ENCODE data around the gene RHPN2. TPM values are rescaled to one million over a fixed set of nuclear protein-coding genes. Genes with fewer than 3 reads are reported as not detected.
"Not testable (repeated sequence)": the region's sequence is repeated elsewhere in the genome, so short reads cannot be mapped to it uniquely, and the experiment has no call there.

Gene RHPN2
- total and polyA plus RNA-seq, 4 donors: 4.0 to 17.5 (median 11.5) TPM

DNA sequence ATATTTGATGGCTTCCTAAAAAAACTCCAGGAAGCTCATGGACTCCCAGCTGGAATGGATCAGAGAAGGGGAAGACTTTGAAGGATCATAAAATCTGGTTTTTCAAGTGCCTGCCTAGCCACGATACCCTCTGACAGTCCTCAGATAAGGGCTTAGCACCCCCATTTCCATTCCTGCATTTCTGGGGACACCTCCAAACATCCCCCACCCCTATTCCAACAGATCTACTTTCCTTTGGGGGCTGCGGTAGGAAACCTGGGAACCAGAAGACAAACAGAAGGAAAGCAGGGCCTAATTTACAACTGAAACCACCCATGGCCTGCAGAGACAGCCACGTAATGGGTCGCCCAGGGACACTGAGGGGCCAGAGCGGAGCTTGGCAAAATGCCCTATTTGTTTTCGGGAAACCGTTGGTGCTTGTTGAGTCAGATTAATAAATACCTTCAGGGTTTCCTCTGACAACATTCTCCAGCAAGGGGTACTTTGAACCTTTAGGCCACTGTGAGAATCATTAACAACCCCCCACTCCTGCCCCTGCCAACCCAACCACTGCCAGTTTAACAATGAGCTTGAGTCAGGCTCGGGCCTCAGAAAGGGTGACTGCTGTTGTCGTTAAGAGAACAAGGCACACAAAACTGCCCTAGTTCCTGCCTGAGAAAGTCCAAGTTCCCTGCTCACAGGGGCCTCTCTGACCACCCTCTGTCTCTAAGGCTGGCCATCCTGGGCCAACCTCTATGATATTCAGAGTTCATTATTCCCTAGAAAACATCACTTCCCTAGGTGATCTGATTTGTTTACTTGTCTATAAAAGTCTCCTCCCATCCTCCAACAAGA lies 23.5 kb downstream of the RHPN2 start:
- H3K4me3 ChIP-seq: no peak overlapping the region
- TF ChIP-seq CTCF (IDR thresholded peaks at IDR 0.05; ENCODE audit: control extremely low read depth, extremely low read depth): no peak
- H3K9me3 ChIP-seq (ENCODE audit: control insufficient read depth in 4 of 4, insufficient read depth in 3 of 4, low read length in 3 of 4): no peaks in the 10 kb centered on the region
- no peak overlapping the region for H3K27ac ChIP-seq (ENCODE audit: low read depth in 1 of 2, low read length in 1 of 2)
- H3K4me1 ChIP-seq (ENCODE audit: control insufficient read depth in 5 of 5, insufficient read depth in 5 of 5, low read length in 5 of 5): peaks cover 0 to 8% (median 0%) of the 10 kb centered on the region in 5 donors
- ATAC-seq (ENCODE audit: insufficient read depth, low FRiP score) (no peak), DNase-seq (peak; percentile 46 to 69 (median 55))
- 56 to 64% methylated on average over 9 of the region's 9 CpGs for WGBS, 2 donors
- no peaks in the 10 kb centered on the region for H3K27me3 ChIP-seq (ENCODE audit: control insufficient read depth in 3 of 3, insufficient read depth in 3 of 3, low read length in 2 of 3)
- no peaks in the 10 kb centered on the region for H3K36me3 ChIP-seq (ENCODE audit: control insufficient read depth in 4 of 4, insufficient read depth in 4 of 4, low read length in 4 of 4)
- H3K9ac ChIP-seq (ENCODE audit: insufficient read depth in 1 of 2, low read length in 2 of 2): peak overlapping the region in 1 of 2 donors; percentile 9

DNA sequence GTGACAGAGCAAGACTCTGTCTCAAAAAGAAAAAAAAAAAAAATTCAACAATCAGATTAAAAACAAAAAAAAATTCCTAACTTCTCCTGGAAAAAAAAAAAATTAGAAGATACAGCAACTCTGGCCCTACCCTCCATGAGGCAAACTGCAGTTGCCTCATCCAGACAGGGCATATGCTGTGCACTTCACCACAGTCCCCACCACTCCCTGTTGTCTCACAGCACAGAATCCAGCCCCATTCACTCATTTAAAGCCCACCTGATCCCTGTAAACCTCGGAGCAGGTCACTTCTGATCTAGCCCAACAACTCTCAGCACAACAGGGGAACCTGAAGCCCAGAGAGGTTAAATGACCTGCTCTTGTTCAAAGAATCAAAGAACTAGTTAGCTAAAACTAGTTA lies 24.9 kb downstream of the RHPN2 start:
- WGBS, 2 donors: 95 to 96% methylated on average over 1 of the region's 1 CpG
- H3K27ac ChIP-seq (ENCODE audit: low read depth in 1 of 2, low read length in 1 of 2): no peak overlapping the region

DNA sequence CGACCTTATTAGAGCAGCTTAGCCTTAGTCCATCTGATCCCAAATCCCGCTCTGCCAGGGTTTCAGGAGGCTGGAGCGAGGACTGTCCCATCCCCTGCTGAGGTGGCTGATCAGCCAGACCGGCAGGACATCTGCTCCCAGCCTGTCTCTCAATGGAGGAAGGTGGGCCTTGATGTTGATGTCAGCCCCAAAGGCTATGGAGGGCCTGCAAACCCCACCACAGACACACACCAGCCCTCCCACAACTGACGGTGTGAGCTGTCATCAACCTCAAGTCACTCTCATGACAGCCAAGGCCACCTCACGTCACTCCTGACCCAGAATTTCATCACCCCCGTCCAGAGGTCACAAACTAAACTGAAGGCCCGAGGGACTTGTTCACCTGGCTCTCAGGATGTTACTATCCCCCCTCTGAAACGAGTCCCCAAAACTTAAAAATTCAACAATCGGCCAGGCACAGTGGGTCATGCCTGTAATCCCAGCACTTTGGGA lies 25.5 kb downstream of the RHPN2 start:
- H3K27ac ChIP-seq (ENCODE audit: low read depth in 1 of 2, low read length in 1 of 2): no peak overlapping the region
- H3K9me3 ChIP-seq (ENCODE audit: control insufficient read depth in 4 of 4, insufficient read depth in 3 of 4, low read length in 3 of 4): no peaks in the 10 kb centered on the region
- 87 to 89% methylated on average over 10 of the region's 10 CpGs for WGBS, 2 donors
- no peak for TF ChIP-seq CTCF (IDR thresholded peaks at IDR 0.05; ENCODE audit: control extremely low read depth, extremely low read depth)
- ATAC-seq (ENCODE audit: insufficient read depth, low FRiP score): no peak
- H3K9ac ChIP-seq (ENCODE audit: insufficient read depth in 1 of 2, low read length in 2 of 2): no peak overlapping the region
- H3K36me3 ChIP-seq (ENCODE audit: control insufficient read depth in 4 of 4, insufficient read depth in 4 of 4, low read length in 4 of 4): no peaks in the 10 kb centered on the region
- H3K4me3 ChIP-seq: no peak overlapping the region
- DNase-seq: no peak
- H3K4me1 ChIP-seq (ENCODE audit: control insufficient read depth in 5 of 5, insufficient read depth in 5 of 5, low read length in 5 of 5): peaks cover 0 to 8% (median 0%) of the 10 kb centered on the region in 5 donors
- no peaks in the 10 kb centered on the region for H3K27me3 ChIP-seq (ENCODE audit: control insufficient read depth in 3 of 3, insufficient read depth in 3 of 3, low read length in 2 of 3)

More for the DNA sequence above, 24.9 kb downstream of the RHPN2 start:
- Histone ChIP-seq H3K4me1 (ENCODE audit: control insufficient read depth in 5 of 5, insufficient read depth in 5 of 5, low read length in 5 of 5) (peaks cover 0 to 8% (median 0%) of the 10 kb centered on the region in 5 donors), H3K4me3 (no peak overlapping the region), H3K27me3 (ENCODE audit: control insufficient read depth in 3 of 3, insufficient read depth in 3 of 3, low read length in 2 of 3) (no peaks in the 10 kb centered on the region), H3K9me3 (ENCODE audit: control insufficient read depth in 4 of 4, insufficient read depth in 3 of 4, low read length in 3 of 4) (no peaks in the 10 kb centered on the region), H3K36me3 (ENCODE audit: control insufficient read depth in 4 of 4, insufficient read depth in 4 of 4, low read length in 4 of 4) (no peaks in the 10 kb centered on the region), H3K9ac (ENCODE audit: insufficient read depth in 1 of 2, low read length in 2 of 2) (no peak overlapping the region)
- no peak for TF ChIP-seq CTCF (IDR thresholded peaks at IDR 0.05; ENCODE audit: control extremely low read depth, extremely low read depth)
- ATAC-seq (ENCODE audit: insufficient read depth, low FRiP score) (no peak), DNase-seq (no peak)

GRCh38 chr19:33037168-33038025 lies 27.3 kb downstream of the RHPN2 start:
- not testable (repeated sequence) for H3K9ac ChIP-seq (ENCODE audit: insufficient read depth in 1 of 2, low read length in 2 of 2); ATAC-seq (ENCODE audit: insufficient read depth, low FRiP score)
- WGBS, 2 donors: 33 to 68% methylated on average over 18 of the region's 18 CpGs

DNA sequence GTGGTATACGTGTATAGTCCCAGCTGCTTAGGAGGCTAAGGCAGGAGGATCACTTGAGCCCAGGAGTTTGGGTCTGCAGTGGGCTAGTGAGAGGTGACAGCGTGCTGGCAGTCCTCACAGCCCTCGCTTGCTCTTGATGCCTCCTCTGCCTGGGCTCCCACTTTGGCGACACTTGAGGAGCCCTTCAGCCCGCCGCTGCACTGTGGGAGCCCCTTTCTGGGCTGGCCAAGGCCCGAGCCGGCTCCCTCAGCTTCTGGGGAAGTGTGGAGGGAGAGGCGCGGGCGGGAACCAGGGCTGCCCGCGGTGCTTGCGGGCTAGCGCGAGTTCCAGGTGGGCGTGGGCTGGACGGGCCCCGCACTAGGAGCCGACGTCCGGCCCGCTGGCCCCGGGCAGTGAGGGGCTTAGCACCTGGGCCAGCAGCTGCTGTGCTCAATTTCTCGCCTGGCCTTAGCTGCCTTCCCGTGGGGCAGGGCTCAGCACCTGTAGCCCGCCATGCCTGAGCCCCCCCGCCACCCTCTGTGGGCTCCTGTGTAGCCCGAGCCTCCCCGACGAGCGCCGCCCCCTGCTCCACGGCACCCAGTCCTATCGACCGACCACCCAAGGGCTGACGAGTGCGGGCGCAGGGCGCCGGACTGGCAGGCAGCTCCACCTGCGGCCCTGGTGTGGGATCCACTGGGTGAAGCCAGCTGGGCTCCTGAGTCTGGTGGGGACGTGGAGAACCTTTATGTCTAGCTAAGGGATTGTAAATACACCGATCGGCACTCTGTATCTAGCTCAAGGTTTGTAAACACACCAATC lies 28.1 kb downstream of the RHPN2 start:
- not testable (repeated sequence) for H3K36me3 ChIP-seq (ENCODE audit: control insufficient read depth in 4 of 4, insufficient read depth in 4 of 4, low read length in 4 of 4); DNase-seq; H3K4me3 ChIP-seq

More at GRCh38 chr19:33037168-33038025, 27.3 kb downstream of the RHPN2 start:
- not testable (repeated sequence) for H3K27me3 ChIP-seq (ENCODE audit: control insufficient read depth in 3 of 3, insufficient read depth in 3 of 3, low read length in 2 of 3); H3K27ac ChIP-seq (ENCODE audit: low read depth in 1 of 2, low read length in 1 of 2); DNase-seq; H3K36me3 ChIP-seq (ENCODE audit: control insufficient read depth in 4 of 4, insufficient read depth in 4 of 4, low read length in 4 of 4); H3K4me1 ChIP-seq (ENCODE audit: control insufficient read depth in 5 of 5, insufficient read depth in 5 of 5, low read length in 5 of 5); H3K4me3 ChIP-seq; H3K9me3 ChIP-seq (ENCODE audit: control insufficient read depth in 4 of 4, insufficient read depth in 3 of 4, low read length in 3 of 4)

More for the DNA sequence above, 28.1 kb downstream of the RHPN2 start:
- H3K9me3 ChIP-seq (ENCODE audit: control insufficient read depth in 4 of 4, insufficient read depth in 3 of 4, low read length in 3 of 4); ATAC-seq (ENCODE audit: insufficient read depth, low FRiP score); H3K27me3 ChIP-seq (ENCODE audit: control insufficient read depth in 3 of 3, insufficient read depth in 3 of 3, low read length in 2 of 3); H3K27ac ChIP-seq (ENCODE audit: low read depth in 1 of 2, low read length in 1 of 2); H3K9ac ChIP-seq (ENCODE audit: insufficient read depth in 1 of 2, low read length in 2 of 2); H3K4me1 ChIP-seq (ENCODE audit: control insufficient read depth in 5 of 5, insufficient read depth in 5 of 5, low read length in 5 of 5): not testable (repeated sequence)
- WGBS, 2 donors: 94% methylated on average over 45 of the region's 45 CpGs
